Measurements from ENCODE around the gene COBL. TPM values are rescaled to one million over a fixed set of nuclear protein-coding genes. Genes with fewer than 3 reads are reported as not detected.

COBL gene
- total and polyA plus RNA-seq, 2 experiments from 2014 or later: not detected

GRCh38 chr7:51219261-51219988 lies 97.2 kb downstream of the COBL start:
- Histone ChIP-seq H3K27ac (no peak overlapping the region), H3K79me2 (ENCODE audit: insufficient read depth) (no peaks in the 10 kb centered on the region), H3K36me3 (ENCODE audit: low read depth) (no peaks in the 10 kb centered on the region), H3K9me3 (ENCODE audit: low read depth) (no peaks in the 10 kb centered on the region), H3K9ac (no peak overlapping the region), H3K4me3 (no peak overlapping the region), H2AFZ (no peak overlapping the region), H3K9me2 (ENCODE audit: insufficient read depth) (no peaks in the 10 kb centered on the region), H3F3A (ENCODE audit: insufficient read depth) (no peaks in the 10 kb centered on the region), H3K27me3 (replicated peaks; ENCODE audit: insufficient read depth) (no peaks in the 10 kb centered on the region; the same call in 1 of the 2 replicates), H3K4me1 (ENCODE audit: insufficient read depth) (no peaks in the 10 kb centered on the region), H4K20me1 (ENCODE audit: insufficient read depth) (no peaks in the 10 kb centered on the region), H3K4me2 (ENCODE audit: unreplicated experiment) (no peak overlapping the region)
- DNase-seq: no peak
- TF ChIP-seq EZH2 (IDR thresholded peaks at IDR 0.05; ENCODE audit: insufficient read depth, poor library complexity, severe bottlenecking): no peak
- no peak for TF ChIP-seq EZH2phosphoT487 (IDR thresholded peaks at IDR 0.05; ENCODE audit: insufficient read depth, low read depth)
- WGBS, 2 experiments (ENCODE audit: low coverage in 1 of 2, low lambda C conversion rate in 2 of 2, missing lambda C conversion rate in 2 of 2): 49 to 50% methylated on average over 18 of the region's 18 CpGs
- in situ Hi-C loops (cut with MboI): no loop called here

GRCh38 chr7:51217804-51218203 lies 98.8 kb downstream of the COBL start:
- no peaks in the 10 kb centered on the region for H3K9me2 ChIP-seq (ENCODE audit: insufficient read depth)
- H3K27ac ChIP-seq: no peak overlapping the region
- no peak overlapping the region for H2AFZ ChIP-seq
- no peaks in the 10 kb centered on the region for H3K4me1 ChIP-seq (ENCODE audit: insufficient read depth)
- no peaks in the 10 kb centered on the region for H4K20me1 ChIP-seq (ENCODE audit: insufficient read depth)
- H3K27me3 ChIP-seq (replicated peaks; ENCODE audit: insufficient read depth): no peaks in the 10 kb centered on the region; the same call in 1 of the 2 replicates
- no peak overlapping the region for H3K4me2 ChIP-seq (ENCODE audit: unreplicated experiment)
- in situ Hi-C loops (cut with MboI): no loop called here
- H3F3A ChIP-seq (ENCODE audit: insufficient read depth): no peaks in the 10 kb centered on the region
- H3K36me3 ChIP-seq (ENCODE audit: low read depth): no peaks in the 10 kb centered on the region
- no peak overlapping the region for H3K4me3 ChIP-seq
- H3K79me2 ChIP-seq (ENCODE audit: insufficient read depth): no peaks in the 10 kb centered on the region
- H3K9me3 ChIP-seq (ENCODE audit: low read depth): no peaks in the 10 kb centered on the region
- 63 to 67% methylated on average over 6 of the region's 6 CpGs for WGBS, 2 experiments (ENCODE audit: low coverage in 1 of 2, low lambda C conversion rate in 2 of 2, missing lambda C conversion rate in 2 of 2)
- no peak overlapping the region for H3K9ac ChIP-seq
- DNase-seq: no peak
- TF ChIP-seq EZH2 (IDR thresholded peaks at IDR 0.05; ENCODE audit: insufficient read depth, poor library complexity, severe bottlenecking): no peak
- TF ChIP-seq EZH2phosphoT487 (IDR thresholded peaks at IDR 0.05; ENCODE audit: insufficient read depth, low read depth): no peak

DNA sequence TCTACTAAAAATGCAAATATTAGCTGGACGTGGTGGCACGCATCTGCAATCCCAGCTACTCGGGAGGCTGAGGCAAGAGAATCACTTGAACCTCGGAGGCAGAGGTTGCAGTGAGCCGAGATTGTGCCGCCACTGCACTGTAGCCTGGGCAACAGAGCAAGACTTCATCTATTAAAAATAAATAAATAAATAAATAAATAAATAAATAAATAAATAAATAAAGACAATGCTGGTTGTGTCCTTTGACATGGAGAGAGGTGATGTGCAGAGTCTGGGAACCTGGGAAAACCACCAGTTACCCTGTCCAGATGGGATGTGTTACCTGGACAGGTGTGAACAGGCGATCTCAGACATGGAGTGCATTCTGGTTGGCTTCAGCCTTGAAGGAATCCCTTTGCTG lies 102.5 kb downstream of the COBL start:
- H3K36me3 ChIP-seq (ENCODE audit: low read depth): no peaks in the 10 kb centered on the region
- H3K9me3 ChIP-seq (ENCODE audit: low read depth): no peaks in the 10 kb centered on the region
- TF ChIP-seq EZH2 (IDR thresholded peaks at IDR 0.05; ENCODE audit: insufficient read depth, poor library complexity, severe bottlenecking) (no peak), EZH2phosphoT487 (IDR thresholded peaks at IDR 0.05; ENCODE audit: insufficient read depth, low read depth) (no peak)
- no peaks in the 10 kb centered on the region; the same call in 1 of the 2 replicates for H3K27me3 ChIP-seq (replicated peaks; ENCODE audit: insufficient read depth)
- H3F3A ChIP-seq (ENCODE audit: insufficient read depth): no peaks in the 10 kb centered on the region
- WGBS, 2 experiments (ENCODE audit: low coverage in 1 of 2, low lambda C conversion rate in 2 of 2, missing lambda C conversion rate in 2 of 2): 46 to 50% methylated on average over 7 of the region's 7 CpGs
- no peak overlapping the region for H3K9ac ChIP-seq
- H3K4me3 ChIP-seq: no peak overlapping the region
- in situ Hi-C loops (cut with MboI): no loop called here
- no peak overlapping the region for H3K4me2 ChIP-seq (ENCODE audit: unreplicated experiment)
- H3K9me2 ChIP-seq (ENCODE audit: insufficient read depth): no peaks in the 10 kb centered on the region
- H3K27ac ChIP-seq: no peak overlapping the region
- H4K20me1 ChIP-seq (ENCODE audit: insufficient read depth): no peaks in the 10 kb centered on the region
- no peak overlapping the region for H2AFZ ChIP-seq
- no peaks in the 10 kb centered on the region for H3K4me1 ChIP-seq (ENCODE audit: insufficient read depth)
- no peak for DNase-seq
- H3K79me2 ChIP-seq (ENCODE audit: insufficient read depth): no peaks in the 10 kb centered on the region

DNA sequence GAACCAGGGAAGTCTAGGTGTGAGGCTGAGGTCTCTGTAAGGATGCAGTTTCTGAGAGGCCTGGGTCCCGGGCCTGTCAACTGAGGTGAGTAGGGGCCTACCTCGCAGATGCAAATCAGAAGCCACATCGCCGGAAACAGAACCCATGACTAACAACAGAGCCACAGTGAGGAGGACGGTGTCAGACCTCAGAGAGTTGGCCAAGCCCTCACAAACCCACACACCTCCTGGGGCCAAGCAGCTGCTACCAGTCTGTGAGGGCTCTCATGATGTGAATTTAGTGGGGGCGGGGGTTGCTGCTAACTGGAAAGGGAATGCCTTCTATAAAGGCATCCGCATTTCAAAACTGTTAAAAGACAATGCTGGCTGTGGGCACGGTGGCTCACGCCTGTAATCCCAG lies 103.0 kb downstream of the COBL start:
- Histone ChIP-seq H3K9me2 (ENCODE audit: insufficient read depth) (no peaks in the 10 kb centered on the region), H3K27me3 (replicated peaks; ENCODE audit: insufficient read depth) (no peaks in the 10 kb centered on the region), H2AFZ (no peak overlapping the region), H3K27ac (no peak overlapping the region), H4K20me1 (ENCODE audit: insufficient read depth) (no peaks in the 10 kb centered on the region), H3F3A (ENCODE audit: insufficient read depth) (no peaks in the 10 kb centered on the region), H3K36me3 (ENCODE audit: low read depth) (no peaks in the 10 kb centered on the region), H3K4me2 (ENCODE audit: unreplicated experiment) (no peak overlapping the region), H3K9ac (no peak overlapping the region), H3K79me2 (ENCODE audit: insufficient read depth) (no peaks in the 10 kb centered on the region), H3K4me1 (ENCODE audit: insufficient read depth) (no peaks in the 10 kb centered on the region), H3K4me3 (no peak overlapping the region), H3K9me3 (ENCODE audit: low read depth) (no peaks in the 10 kb centered on the region)
- in situ Hi-C loops (cut with MboI): no loop called here
- 43 to 52% methylated on average over 9 of the region's 9 CpGs for WGBS, 2 experiments (ENCODE audit: low coverage in 1 of 2, low lambda C conversion rate in 2 of 2, missing lambda C conversion rate in 2 of 2)
- TF ChIP-seq EZH2phosphoT487 (IDR thresholded peaks at IDR 0.05; ENCODE audit: insufficient read depth, low read depth) (no peak), EZH2 (IDR thresholded peaks at IDR 0.05; ENCODE audit: insufficient read depth, poor library complexity, severe bottlenecking) (no peak)
- DNase-seq: no peak

Measured in GM23248 (cell line).